ENCODE data around the gene ZC2HC1C. TPM values are rescaled to one million over a fixed set of nuclear protein-coding genes. Genes with fewer than 3 reads are reported as not detected.

ZC2HC1C gene
- total and polyA plus RNA-seq, 2 experiments from 2014 or later: 0.90 to 2.8 TPM

GRCh38 chr14:75081660-75082229 lies 12.3 kb downstream of the ZC2HC1C start:
- Mint-ChIP-seq H3K4me3 (no peak overlapping the region), H3K36me3 (ENCODE audit: low read depth) (peaks cover 35% of the 10 kb centered on the region; the same call in 2 of the 3 replicates), H3K4me1 (no peaks in the 10 kb centered on the region), H3K27me3 (ENCODE audit: insufficient read depth, low read depth, poor library complexity) (peaks cover 2% of the 10 kb centered on the region), H3K9me3 (no peaks in the 10 kb centered on the region), H3K27ac (no peak overlapping the region)
- H3K4me2 ChIP-seq: no peak overlapping the region
- no peaks in the 10 kb centered on the region for H3K27me3 ChIP-seq (ENCODE audit: insufficient read depth)
- no peak overlapping the region for H3K27ac ChIP-seq (ENCODE audit: low read depth)
- no peaks in the 10 kb centered on the region for H3K4me1 ChIP-seq (ENCODE audit: insufficient read depth)
- H3K9me2 ChIP-seq (ENCODE audit: insufficient read depth): no peaks in the 10 kb centered on the region
- 0 out of 2 replicates have a peak, but pooled peaks cover 6% of the 10 kb centered on the region for H4K20me1 ChIP-seq (replicated peaks; ENCODE audit: insufficient read depth)
- ATAC-seq (no peak), DNase-seq (ENCODE audit: low spot score) (no peak)
- H2AFZ ChIP-seq: no peak overlapping the region
- TF ChIP-seq, protein P1, sequence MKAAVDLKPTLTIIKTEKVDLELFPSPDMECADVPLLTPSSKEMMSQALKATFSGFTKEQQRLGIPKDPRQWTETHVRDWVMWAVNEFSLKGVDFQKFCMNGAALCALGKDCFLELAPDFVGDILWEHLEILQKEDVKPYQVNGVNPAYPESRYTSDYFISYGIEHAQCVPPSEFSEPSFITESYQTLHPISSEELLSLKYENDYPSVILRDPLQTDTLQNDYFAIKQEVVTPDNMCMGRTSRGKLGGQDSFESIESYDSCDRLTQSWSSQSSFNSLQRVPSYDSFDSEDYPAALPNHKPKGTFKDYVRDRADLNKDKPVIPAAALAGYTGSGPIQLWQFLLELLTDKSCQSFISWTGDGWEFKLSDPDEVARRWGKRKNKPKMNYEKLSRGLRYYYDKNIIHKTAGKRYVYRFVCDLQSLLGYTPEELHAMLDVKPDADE (IDR thresholded peaks at IDR 0.05): no peak
- TF ChIP-seq CTCF (conservative IDR thresholded peaks at IDR 0.05; ENCODE audit: low read depth in 2 of 2) (no peak), CREB1 (CRISPR knock-in tag; IDR thresholded peaks at IDR 0.05; ENCODE audit: low read depth) (no peak), ZNF114 (CRISPR knock-in tag; IDR thresholded peaks at IDR 0.05) (no peak), ZNF331 (CRISPR knock-in tag; IDR thresholded peaks at IDR 0.05; ENCODE audit: low read depth) (no peak), JUNB (IDR thresholded peaks at IDR 0.05; ENCODE audit: unreplicated experiment) (no peak), REST (IDR thresholded peaks at IDR 0.05; ENCODE audit: unreplicated experiment) (no peak), STAT1 (IDR thresholded peaks at IDR 0.05; ENCODE audit: unreplicated experiment) (no peak), EZH2phosphoT487 (IDR thresholded peaks at IDR 0.05; ENCODE audit: unreplicated experiment) (no peak), NANOG (IDR thresholded peaks at IDR 0.05; ENCODE audit: borderline replicate concordance) (no peak), POLR2AphosphoS5 (IDR thresholded peaks at IDR 0.05; ENCODE audit: low read depth) (no peak), EZH2 (IDR thresholded peaks at IDR 0.05; ENCODE audit: low read depth, unreplicated experiment) (no peak)
- TF ChIP-seq, protein P2, sequence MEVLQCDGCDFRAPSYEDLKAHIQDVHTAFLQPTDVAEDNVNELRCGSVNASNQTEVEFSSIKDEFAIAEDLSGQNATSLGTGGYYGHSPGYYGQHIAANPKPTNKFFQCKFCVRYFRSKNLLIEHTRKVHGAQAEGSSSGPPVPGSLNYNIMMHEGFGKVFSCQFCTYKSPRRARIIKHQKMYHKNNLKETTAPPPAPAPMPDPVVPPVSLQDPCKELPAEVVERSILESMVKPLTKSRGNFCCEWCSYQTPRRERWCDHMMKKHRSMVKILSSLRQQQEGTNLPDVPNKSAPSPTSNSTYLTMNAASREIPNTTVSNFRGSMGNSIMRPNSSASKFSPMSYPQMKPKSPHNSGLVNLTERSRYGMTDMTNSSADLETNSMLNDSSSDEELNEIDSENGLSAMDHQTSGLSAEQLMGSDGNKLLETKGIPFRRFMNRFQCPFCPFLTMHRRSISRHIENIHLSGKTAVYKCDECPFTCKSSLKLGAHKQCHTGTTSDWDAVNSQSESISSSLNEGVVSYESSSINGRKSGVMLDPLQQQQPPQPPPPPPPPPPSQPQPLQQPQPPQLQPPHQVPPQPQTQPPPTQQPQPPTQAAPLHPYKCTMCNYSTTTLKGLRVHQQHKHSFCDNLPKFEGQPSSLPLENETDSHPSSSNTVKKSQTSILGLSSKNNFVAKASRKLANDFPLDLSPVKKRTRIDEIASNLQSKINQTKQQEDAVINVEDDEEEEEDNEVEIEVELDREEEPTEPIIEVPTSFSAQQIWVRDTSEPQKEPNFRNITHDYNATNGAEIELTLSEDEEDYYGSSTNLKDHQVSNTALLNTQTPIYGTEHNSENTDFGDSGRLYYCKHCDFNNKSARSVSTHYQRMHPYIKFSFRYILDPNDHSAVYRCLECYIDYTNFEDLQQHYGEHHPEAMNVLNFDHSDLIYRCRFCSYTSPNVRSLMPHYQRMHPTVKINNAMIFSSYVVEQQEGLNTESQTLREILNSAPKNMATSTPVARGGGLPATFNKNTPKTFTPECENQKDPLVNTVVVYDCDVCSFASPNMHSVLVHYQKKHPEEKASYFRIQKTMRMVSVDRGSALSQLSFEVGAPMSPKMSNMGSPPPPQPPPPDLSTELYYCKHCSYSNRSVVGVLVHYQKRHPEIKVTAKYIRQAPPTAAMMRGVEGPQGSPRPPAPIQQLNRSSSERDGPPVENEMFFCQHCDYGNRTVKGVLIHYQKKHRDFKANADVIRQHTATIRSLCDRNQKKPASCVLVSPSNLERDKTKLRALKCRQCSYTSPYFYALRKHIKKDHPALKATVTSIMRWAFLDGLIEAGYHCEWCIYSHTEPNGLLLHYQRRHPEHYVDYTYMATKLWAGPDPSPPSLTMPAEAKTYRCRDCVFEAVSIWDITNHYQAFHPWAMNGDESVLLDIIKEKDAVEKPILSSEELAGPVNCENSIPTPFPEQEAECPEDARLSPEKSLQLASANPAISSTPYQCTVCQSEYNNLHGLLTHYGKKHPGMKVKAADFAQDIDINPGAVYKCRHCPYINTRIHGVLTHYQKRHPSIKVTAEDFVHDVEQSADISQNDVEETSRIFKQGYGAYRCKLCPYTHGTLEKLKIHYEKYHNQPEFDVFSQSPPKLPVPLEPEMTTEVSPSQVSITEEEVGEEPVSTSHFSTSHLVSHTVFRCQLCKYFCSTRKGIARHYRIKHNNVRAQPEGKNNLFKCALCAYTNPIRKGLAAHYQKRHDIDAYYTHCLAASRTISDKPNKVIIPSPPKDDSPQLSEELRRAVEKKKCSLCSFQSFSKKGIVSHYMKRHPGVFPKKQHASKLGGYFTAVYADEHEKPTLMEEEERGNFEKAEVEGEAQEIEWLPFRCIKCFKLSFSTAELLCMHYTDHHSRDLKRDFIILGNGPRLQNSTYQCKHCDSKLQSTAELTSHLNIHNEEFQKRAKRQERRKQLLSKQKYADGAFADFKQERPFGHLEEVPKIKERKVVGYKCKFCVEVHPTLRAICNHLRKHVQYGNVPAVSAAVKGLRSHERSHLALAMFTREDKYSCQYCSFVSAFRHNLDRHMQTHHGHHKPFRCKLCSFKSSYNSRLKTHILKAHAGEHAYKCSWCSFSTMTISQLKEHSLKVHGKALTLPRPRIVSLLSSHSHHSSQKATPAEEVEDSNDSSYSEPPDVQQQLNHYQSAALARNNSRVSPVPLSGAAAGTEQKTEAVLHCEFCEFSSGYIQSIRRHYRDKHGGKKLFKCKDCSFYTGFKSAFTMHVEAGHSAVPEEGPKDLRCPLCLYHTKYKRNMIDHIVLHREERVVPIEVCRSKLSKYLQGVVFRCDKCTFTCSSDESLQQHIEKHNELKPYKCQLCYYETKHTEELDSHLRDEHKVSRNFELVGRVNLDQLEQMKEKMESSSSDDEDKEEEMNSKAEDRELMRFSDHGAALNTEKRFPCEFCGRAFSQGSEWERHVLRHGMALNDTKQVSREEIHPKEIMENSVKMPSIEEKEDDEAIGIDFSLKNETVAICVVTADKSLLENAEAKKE (CRISPR knock-in tag; IDR thresholded peaks at IDR 0.05): no peak
- no peaks in the 10 kb centered on the region for H3F3A ChIP-seq (replicated peaks; ENCODE audit: low read depth)
- no peaks in the 10 kb centered on the region for H3K79me2 ChIP-seq (replicated peaks; ENCODE audit: insufficient read depth)
- H3K36me3 ChIP-seq (ENCODE audit: insufficient read depth): peaks cover 13% of the 10 kb centered on the region; the same call in 1 of the 2 replicates
- no peak overlapping the region for H3K4me3 ChIP-seq
